Dermis microvascular lymphatic vessel endothelial cell (primary cell): ENCODE data around the gene FBXO31. TPM values are rescaled to one million over a fixed set of nuclear protein-coding genes. Genes with fewer than 3 reads are reported as not detected.

Experiments
- DNase-seq, 2 donors: peaks; one replicate each; pipeline versions ENCODE4 v3.0.0 to v3.0.0-alpha.2; 2010; ENCODE audit warnings: low read depth in 2 of 2
- total RNA-seq: library from RNA; depleted of rRNA; stranded (reverse); fragments of >200 nt; gene quantifications from 2 replicates; pipeline ENCODE4 v1.2.1, GENCODE V29; 2014

The FBXO31 gene, protein sequence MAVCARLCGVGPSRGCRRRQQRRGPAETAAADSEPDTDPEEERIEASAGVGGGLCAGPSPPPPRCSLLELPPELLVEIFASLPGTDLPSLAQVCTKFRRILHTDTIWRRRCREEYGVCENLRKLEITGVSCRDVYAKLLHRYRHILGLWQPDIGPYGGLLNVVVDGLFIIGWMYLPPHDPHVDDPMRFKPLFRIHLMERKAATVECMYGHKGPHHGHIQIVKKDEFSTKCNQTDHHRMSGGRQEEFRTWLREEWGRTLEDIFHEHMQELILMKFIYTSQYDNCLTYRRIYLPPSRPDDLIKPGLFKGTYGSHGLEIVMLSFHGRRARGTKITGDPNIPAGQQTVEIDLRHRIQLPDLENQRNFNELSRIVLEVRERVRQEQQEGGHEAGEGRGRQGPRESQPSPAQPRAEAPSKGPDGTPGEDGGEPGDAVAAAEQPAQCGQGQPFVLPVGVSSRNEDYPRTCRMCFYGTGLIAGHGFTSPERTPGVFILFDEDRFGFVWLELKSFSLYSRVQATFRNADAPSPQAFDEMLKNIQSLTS
- total RNA-seq = 14.9 and 21.7 TPM in 2 replicates

DNA sequence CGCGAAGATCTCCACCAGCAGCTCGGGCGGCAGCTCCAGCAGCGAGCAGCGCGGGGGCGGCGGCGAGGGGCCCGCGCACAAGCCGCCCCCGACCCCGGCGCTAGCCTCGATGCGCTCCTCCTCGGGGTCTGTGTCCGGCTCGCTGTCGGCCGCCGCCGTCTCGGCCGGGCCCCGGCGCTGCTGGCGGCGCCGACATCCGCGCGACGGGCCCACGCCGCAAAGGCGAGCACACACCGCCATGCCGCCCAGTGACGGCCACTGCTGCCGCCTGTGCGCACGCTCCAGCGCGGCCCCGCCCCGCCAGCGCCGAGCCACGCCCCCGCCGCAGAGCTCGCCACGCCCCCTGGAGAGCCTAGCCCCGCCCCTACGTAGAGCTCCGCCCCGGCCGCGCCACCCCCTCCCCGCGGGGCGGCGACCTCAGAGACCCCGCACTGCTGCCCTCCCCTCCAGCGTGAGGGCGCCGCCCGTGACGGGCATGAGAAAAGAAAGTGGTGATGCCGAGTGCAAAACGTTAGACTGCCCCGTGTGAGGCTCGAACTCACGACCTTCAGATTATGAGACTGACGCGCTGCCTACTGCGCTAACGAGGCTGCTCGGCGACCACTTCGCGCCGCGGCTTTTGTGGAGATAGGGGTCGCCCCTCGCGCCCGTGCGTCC, at the start of gene FBXO31:
TSS of gene FBXO31 (minus strand) at position 272 of the 657 bp plus-strand sequence. CDS start at position 240, 32 bp downstream.
- peak; percentile 71 to 86 for DNase-seq

DNA sequence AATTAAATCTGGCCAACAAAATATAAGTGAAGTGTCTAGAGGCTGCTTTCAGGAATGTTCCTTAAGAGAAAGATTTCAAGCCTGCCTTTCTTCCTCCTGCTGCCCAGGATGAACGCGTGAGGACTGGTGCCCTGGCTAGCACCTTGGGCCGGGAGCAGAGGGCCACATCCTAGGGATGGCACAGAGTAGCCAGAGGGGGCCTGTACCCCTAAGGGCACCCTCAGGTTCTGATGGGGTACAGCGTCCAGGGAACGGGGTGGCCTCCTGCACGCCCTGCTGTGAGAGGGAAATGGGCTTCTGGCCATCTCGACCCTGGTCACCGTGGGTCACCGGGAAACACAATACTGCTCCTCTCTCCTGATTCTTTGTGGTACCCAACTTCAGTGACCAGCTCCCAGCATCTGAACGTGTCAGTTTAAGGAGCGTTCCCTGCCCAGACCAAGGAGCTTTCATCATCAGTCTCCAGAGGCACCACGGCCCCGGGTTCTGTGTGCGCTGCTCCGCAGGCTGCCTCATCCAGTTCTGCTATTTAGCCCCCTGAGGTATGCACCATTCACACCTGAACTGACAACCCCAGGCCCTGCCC, 48.8 kb upstream of the FBXO31 start:
- no peak for DNase-seq

DNA sequence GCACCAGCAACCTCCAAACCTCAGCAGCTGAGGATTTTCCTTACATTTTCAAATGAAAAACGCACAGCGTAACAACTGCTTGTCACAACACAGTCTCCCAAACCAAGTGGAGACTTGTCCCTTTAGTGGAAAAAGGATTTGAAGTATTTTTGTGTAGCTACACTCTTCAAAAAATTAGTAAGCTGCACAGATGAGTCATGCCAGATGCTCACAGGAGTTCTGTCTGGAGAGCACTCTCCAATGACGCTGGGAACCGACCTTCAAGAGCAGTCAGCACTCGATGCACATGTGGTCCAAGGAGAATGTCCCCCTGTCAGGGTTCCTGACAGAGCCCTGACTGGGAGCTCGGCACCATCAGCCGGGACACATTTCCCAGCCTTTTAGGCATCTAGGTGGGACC, 48.4 kb upstream of the FBXO31 start:
- DNase-seq = no peak

DNA sequence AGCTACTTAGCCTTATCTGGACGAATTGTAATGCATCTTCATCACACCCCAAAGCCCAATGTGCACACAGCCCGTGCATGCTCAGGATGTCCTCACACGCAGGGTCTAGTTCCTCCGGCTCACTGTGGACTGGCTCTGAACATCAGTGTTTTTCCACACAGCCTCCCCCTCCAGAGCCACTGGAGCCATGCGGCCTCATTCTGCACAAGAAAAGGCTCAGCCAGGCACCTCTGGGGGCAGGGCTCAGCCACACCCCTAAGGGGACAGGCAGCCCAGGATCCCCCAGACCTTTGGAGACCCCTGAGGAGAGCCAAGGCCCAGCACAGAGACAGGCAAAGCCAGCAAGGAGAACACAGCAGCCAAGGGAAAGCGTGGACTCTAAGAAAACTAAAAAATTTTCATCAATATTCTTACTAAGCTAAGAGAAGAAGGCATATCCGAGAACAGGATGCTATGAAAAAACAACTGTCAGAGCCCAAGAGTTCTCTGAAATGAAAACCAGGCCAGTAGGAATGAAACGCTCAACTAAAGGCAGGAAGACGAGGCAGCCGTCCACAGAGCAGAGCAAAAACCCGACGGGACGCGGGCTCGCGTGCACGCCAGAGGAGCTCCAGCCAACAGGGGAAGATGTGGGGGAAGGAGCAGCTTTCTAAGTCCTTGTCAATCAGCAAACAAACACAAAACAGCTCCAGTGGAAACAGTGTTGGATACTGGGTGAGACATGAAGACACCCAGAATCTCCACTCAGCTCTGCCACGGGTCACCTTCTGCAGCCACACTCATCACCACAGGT, 43.0 kb upstream of the FBXO31 start:
- no peak for DNase-seq

DNA sequence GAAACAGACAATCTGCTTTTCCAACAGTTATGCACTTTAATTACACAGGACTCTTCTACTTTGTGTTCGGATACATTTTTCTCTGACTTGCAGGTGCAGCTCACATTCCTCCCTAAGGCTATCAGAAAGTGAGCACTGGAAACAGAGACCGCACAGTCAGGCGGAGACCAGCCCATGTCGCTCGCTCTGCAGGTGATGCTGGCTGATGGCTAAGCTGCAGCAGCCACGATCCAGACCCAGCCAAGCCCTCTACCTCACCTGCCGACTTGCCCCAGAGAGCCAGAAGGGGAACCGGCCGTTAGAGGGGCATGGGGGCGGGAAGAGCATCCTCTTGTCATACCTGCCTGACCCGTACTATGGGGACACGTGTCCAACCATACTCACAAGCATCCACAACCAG, 42.4 kb upstream of the FBXO31 start:
- DNase-seq = no peak

DNA sequence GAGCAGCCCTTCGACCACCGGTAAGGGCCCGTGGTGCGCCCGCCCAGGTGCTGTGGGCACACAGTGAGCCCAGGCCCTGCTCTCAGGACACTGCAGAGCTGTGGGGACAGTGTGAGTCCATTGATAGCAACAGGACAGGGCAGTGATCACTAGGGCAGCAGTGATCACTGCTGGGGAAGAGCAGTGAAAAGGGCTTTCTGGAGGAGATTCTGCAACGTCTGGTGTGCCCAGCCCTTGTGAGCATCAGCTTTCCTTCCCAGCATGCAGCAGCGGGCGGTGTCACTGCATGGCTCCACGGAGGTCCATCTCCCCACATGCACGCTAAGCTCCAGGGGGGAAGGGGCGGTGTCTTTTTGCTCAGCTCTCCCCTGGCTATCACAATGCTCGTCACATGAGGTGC, 40.7 kb upstream of the FBXO31 start:
- no peak for DNase-seq

DNA sequence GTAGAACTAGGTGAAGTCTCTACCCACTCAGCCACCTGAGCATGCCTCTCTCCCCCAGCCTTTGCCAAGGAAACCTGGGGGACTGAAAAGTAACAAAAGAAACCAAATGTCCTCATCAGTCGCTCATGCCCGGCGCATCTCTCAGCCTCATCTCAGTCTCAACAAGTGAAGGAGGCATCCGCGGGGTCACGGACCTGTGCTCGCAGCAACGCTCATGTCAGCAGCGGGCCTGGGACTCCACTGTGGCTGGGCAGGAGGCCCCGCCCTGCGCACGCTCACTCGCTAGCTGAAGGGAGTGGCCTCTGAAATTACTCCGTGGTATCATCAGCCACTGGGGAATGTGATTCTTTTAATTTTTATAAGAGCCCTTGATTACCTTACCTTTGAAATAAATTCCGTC, 39.9 kb upstream of the FBXO31 start:
- DNase-seq = no peak

DNA sequence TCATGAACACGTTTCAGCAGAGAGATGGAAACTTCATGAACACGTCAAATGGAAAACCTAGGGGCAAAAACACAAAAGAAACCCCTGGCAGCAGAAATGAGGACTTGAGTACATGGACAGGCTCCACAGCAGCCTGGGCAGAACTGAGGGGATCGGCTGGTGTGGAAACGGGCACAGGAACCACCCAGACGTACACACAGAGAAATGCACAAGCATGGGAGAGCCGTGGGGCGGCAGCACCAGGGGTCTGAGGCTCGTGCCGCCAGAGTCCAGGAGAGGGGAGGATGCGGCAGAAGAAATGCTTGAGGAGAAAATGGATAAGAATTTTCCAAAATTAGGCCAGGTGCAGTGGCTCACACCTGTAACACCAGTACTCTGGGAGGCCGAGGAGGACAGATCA, 38.5 kb upstream of the FBXO31 start:
- no peak for DNase-seq

DNA sequence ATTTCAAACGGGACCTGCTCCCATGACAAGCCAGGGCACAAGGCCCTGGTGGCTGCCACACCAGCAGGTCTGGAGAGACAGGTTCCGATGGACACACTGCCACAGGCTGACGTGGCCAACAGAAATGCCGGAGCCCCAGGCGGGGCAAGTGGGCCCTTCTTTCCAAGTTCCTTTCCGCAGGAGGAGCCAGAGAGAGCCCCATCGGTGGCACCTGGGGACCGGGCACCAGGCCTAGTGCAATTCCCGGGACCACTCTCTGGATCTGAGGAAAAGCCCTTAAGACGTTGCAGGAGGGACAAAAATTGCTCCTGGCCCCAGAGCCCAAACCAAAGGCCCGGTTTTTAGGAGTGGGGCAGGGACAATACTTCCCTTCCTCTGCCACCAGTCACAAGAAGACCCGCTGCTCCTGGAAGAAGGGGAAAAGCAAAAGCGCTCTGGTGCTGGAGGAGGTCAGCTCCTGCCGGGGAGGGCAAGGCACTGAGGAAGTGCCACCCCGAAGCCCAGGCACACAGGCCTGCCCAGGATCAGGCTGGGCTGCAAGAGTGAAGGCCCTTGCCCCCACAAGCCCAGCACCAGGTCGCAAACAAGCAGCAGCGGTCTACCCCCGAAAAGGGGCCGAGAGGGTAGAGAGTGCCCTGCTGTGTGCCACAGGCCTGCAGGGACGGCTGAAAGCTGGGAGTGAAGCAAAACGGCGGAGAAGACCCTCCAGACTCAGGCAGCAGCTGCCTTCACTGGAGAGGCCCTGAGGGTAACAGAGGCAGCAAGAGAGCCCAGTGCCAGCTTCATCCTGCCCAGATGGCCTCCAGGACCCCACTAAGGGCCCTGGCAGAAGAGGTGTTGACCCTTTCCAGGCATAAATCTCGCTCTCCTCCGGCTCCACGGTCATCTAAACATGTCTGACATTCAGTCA, 37.7 kb upstream of the FBXO31 start:
- DNase-seq = no peak

DNA sequence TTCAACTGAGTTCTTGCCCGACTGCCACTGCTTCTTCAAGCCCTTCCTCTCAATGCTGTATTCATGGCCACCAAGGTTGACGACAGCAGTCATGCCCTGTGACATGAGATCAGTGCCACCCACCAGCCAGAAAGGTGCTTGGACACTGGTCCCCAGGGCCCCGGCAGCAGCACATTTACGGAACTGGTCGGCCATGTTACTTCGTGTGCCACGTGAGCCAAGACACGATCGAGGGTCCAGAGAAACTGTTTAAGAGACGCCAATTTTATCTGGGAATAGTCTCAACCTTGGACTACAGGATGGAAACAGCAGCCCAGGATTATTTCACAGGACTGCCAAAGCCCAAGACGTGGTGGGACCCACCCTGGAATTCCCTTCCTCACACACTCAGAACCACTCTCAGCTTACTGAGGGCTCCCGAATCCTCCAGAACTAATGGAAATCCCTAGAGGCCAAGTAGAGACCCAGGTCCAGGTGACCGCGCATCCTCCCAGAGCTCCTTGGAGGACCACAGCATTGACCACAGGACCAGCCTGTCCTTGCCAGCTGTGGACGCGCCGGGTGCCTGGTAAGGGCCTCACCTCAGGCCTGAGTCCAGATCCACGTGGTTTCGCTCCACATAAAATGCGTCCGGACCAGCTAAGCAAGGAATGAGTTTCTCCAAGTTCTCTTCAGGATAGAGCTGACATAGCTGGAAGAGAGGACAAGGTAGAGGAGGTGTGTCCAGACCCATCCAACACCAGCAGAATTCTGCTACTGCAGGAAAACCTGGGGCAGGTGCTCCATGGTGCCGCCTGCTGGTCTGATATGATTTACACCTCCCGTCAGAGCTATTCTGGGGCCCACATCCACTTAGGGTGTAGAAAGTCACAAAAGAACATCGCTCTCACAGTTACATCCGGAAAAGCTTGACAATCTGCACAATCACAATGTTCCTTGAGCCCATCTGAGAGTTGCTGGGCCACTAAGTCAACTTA, 36.7 kb upstream of the FBXO31 start:
- DNase-seq = no peak

DNA sequence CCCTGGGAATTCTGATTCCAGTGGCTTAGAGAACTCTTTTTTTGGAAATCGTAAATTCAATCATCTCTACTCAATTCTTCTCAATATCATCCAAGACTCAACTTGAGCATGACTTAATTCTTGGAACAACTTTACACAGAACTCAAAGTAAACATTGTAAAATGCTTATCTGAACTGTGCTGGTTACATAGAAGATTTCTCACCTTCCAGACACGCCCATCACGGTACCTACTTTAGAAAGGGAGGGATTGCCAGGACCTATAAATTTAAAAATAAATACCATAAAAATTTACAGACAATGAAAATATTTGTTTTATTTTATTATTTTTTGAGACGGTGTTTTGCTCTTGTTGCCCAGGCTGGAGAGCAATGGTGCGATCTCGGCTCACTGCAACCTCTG, 35.1 kb upstream of the FBXO31 start:
- DNase-seq = no peak

DNA sequence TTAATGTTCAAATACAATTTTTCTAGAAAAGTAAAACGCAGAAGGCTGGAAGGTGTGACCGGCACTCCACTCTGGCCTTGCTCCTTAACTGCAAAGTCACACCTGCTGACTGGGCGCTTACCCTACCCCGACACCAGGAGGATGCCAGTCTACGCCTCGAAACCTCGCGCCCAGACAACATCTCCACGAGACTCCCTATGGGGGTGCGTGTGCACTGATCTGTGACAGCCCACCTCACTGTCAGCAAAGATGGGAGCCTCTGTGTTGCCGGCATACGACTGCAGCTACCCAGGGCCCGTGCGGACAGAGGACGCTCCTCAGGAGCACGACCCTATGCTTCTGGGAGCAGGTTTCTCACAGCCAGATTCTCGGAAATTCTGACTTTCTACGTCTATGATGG, 34.6 kb upstream of the FBXO31 start:
- DNase-seq = no peak

DNA sequence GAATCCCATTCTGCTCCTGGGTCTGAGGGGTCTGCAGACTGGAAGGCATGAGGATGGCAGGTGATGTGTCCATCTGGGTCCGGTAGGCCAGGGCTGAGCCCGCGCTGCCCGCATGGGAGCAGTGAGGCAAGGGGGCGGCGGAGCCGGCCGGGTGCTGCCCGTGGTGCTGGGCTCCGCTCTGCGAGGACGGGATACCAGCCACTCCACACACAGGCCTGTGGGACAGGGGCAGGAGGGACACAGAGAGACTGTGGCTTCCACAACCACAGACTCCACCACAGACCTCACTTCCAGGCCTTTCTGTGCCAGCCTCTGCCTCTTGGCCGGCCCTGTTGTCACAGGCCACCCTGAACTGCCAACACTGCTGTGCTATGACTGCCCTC, 33.9 kb upstream of the FBXO31 start:
- no peak for DNase-seq

DNA sequence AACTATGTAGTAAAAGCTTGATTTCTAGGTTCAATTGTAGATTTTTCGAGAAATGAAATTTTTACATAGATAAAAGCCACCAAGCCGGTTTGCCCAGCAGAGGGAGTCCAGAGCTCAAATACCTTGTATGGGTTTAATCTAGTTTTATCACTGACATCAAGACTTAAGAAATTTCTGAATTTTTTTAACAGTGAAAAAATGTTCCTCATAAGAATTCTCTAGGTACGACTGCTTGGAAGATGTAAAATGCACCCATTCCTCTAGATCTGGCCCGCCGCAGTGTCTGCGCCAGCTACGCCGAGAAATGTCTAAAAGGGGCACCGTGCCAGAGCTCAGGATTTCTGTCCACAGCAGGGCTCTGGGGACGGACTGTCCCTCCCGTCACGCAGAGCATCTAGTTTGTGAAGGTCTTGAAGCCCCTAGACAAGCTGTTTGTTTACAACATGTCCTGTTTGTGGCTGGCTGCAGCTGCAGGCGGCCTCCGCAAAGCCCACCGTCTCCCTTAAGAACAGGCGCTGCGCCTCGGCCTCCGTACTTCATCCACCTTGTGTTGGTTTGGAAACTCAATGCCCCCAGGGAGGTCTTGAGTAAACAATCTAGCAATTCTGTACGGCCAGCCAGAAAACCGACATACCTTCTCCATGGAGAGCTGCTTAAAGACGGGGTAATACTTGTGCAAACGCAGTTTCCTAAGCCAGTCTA, 33.4 kb upstream of the FBXO31 start:
- peak in 1 of 2 donors; percentile 66 for DNase-seq

DNA sequence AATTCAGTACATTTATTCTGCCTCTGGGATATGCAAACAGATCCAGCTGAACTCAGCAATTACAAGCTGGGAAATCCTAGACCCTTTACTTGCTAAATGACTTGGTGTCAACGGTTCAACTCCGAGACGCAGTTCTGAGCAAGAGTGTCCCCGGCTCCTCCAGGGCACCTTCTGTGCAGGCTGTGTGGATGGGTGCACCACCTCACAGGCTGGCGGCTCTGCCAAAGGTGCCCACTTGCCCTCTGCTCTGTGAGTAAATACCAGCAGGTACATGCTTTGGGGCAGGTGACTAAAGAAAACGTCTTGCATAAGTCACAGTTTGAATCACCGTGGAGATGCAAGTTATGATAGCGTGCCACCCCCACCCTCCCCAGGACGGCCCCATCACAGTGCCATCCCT, 31.9 kb upstream of the FBXO31 start:
- DNase-seq = no peak

DNA sequence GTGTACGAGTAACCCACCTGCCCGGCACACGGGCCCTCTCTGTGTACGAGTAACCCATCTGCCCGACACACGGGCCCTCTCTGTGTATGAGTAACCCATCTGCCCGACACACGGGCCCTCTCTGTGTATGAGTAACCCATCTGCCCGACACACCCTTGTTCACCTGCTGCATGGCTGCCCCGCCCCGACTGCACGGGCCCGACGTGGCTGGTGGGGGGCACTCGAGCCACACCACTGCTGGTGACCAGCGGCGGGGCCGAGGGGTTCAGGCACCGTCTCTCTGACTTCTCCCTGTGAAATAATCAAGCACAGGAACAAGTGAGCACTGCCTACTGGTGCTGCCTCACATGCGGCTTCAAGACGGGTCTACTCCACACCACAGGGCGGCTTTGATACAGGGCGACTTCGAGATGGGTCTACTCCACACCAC, 30.7 kb upstream of the FBXO31 start:
- no peak for DNase-seq

DNA sequence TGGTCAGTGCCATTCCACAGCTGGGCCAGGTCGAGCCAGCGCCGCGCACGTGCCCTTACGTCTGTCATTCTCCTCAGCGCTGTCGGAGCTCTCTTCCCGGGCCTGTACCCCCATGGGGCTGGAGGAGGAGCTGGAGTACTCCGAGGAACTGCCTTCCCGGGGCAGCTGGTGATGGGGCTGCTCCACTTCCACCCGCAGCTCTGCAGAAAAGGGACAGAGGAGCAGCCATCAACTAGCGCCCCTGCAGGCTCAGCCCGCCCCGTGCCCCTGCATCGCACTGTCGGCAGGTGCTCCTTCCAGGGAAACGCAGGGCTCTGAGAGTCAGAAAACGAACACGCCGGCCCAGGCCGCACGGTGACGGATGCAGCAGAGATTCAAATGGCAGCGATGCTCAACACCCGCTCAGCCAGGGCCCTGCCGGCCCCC, 29.4 kb upstream of the FBXO31 start:
- DNase-seq = no peak

DNA sequence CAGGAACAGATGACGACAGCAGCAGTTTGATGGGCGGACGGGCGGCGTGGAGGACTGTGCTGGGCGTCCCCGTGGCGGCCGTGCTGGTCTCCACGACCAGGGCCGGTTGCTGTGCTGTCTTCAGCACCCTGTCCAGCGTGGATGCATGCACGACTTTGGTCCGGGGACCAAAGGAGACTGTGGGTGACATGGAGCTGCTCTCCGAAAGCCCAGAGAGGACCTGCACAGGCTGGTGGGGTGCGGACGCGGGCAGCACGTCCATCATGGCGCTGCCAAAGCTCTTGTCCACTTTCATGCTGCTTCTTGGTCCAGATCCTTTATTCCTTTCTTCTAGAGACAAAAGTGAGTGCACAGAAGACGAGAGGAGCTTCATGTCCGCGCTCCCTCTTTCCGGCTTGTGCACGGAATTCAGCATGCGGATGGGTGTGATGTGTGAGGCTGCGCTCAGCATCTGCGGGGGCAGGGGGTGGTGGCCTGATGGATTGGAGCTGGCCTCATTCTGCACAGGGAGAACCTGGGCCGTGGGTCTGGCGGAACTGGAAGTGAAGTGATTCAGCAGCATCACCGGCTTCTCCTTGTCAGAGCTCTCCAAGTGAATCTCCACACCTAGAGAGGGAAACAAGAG, 28.9 kb upstream of the FBXO31 start:
- no peak for DNase-seq
